ENCODE data around the gene CYP2D6. TPM values are rescaled to one million over a fixed set of nuclear protein-coding genes. Genes with fewer than 3 reads are reported as not detected.
"Not testable (repeated sequence)": the region's sequence is repeated elsewhere in the genome, so short reads cannot be mapped to it uniquely, and the experiment has no call there.

CYP2D6 gene
- total RNA-seq, 4 donors from 2014 or later, result 0.35 to 1.5 (median 1.2) TPM

- 74 to 82% methylated on average over 4 of the region's 4 CpGs for WGBS, 2 donors
- Histone ChIP-seq H3K36me3 (peaks cover 0 to 10% (median 0%) of the 10 kb centered on the region in 3 donors), H3K9me3 (peaks cover 9 to 28% (median 22%) of the 10 kb centered on the region in 3 donors), H3K27me3 (no peaks in the 10 kb centered on the region), H3K4me3 (no peak overlapping the region), H3K27ac (no peak overlapping the region), H3K4me1 (no peaks in the 10 kb centered on the region)
- intact Hi-C loops (cut with DNase I), result no loop called here
- TF ChIP-seq POLR2A (IDR thresholded peaks at IDR 0.05), result no peak
- DNase-seq, result no peak
Observed at GRCh38 chr22:42111798-42112197, 18.8 kb downstream of the CYP2D6 start.

GRCh38 chr22:42108848-42109247, 21.8 kb downstream of the CYP2D6 start:
- intact Hi-C loops (cut with DNase I), result no loop called here
- no peaks in the 10 kb centered on the region for H3K4me1 ChIP-seq
- WGBS, 2 donors, result 74 to 87% methylated on average over 18 of the region's 18 CpGs
- peaks cover 0 to 3% (median 0%) of the 10 kb centered on the region in 3 donors for H3K36me3 ChIP-seq
- TF ChIP-seq, protein P1, sequence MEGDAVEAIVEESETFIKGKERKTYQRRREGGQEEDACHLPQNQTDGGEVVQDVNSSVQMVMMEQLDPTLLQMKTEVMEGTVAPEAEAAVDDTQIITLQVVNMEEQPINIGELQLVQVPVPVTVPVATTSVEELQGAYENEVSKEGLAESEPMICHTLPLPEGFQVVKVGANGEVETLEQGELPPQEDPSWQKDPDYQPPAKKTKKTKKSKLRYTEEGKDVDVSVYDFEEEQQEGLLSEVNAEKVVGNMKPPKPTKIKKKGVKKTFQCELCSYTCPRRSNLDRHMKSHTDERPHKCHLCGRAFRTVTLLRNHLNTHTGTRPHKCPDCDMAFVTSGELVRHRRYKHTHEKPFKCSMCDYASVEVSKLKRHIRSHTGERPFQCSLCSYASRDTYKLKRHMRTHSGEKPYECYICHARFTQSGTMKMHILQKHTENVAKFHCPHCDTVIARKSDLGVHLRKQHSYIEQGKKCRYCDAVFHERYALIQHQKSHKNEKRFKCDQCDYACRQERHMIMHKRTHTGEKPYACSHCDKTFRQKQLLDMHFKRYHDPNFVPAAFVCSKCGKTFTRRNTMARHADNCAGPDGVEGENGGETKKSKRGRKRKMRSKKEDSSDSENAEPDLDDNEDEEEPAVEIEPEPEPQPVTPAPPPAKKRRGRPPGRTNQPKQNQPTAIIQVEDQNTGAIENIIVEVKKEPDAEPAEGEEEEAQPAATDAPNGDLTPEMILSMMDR (IDR thresholded peaks at IDR 0.05), result no peak
- TF ChIP-seq POLR2A (IDR thresholded peaks at IDR 0.05), result no peak
- no peaks in the 10 kb centered on the region for H3K27me3 ChIP-seq
- no peak for DNase-seq
- peaks cover 0 to 22% (median 12%) of the 10 kb centered on the region in 3 donors for H3K9me3 ChIP-seq
- H3K4me3 ChIP-seq, result no peak overlapping the region
- no peak overlapping the region for H3K27ac ChIP-seq

DNA sequence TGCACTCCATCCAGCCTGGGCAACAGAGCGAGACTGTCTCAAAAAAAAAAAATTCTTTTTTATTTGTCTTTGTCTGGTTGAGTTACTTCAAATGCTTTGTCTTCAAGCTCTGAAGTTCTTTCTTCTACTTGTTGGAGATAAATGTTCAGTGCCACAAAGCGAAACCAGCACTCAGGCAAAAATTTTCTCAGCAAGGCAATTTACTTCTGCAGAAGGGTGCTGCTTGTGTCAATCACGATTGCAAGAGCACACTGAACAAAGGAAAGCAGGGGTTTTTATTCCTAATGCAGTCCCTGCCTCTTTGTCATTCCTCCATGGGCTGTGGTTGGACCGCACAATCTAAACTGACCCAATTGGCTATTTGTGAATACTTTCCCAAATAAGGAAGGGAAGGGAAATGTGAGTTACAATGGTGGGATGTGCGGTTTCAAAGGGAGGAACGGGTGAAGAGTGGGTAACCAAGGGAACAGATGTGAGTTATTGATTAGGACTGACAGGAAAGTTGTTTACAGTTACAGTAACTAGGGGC, 26.2 kb downstream of the CYP2D6 start:
- Histone ChIP-seq H3K9me3 (peaks cover 0 to 56% (median 36%) of the 10 kb centered on the region in 3 donors), H3K36me3 (peaks cover 0 to 10% (median 0%) of the 10 kb centered on the region in 3 donors)
- intact Hi-C loops (cut with DNase I); H3K4me3 ChIP-seq; DNase-seq; H3K4me1 ChIP-seq; H3K27me3 ChIP-seq; H3K27ac ChIP-seq: not testable (repeated sequence)
- WGBS, 2 donors, result 94% methylated on average over 6 of the region's 6 CpGs

GRCh38 chr22:42101199-42101598, 29.4 kb downstream of the CYP2D6 start:
- H3K9me3 ChIP-seq, result peaks cover 0 to 56% (median 40%) of the 10 kb centered on the region in 3 donors
- intact Hi-C loops (cut with DNase I), result no loop called here
- no peak overlapping the region for H3K4me3 ChIP-seq
- no peaks in the 10 kb centered on the region for H3K27me3 ChIP-seq
- no peak for DNase-seq
- no peak for TF ChIP-seq POLR2A (IDR thresholded peaks at IDR 0.05)
- TF ChIP-seq, protein P1 (IDR thresholded peaks at IDR 0.05), result no peak
- H3K27ac ChIP-seq, result no peak overlapping the region
- WGBS, 2 donors, result 94 to 96% methylated on average over 3 of the region's 3 CpGs
- H3K4me1 ChIP-seq, result no peaks in the 10 kb centered on the region
- peaks cover 0 to 14% (median 0%) of the 10 kb centered on the region in 3 donors for H3K36me3 ChIP-seq

DNA sequence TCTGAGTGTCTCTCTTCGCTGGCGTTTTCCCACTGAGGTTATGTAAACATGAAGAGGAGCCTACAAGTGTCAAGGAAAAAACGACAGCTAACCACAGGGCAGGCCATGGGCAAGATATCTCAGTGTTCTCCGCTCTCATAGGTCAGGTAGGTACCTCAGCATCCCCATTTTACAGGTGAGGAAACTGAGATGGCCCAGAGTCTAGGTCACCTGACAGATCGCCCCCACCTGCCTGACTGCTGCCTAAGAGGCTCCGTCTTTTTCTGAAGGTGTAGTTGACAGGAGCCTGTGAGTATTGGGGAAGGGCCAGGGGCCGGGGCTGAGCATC, 39.2 kb downstream of the CYP2D6 start:
- DNase-seq, result no peak
- Histone ChIP-seq H3K9me3 (no peaks in the 10 kb centered on the region), H3K4me1 (peaks cover 0 to 37% (median 17%) of the 10 kb centered on the region in 3 donors), H3K27me3 (no peaks in the 10 kb centered on the region), H3K27ac (peak overlapping the region; percentile 95 to 98 (median 98)), H3K4me3 (peak overlapping the region; percentile 50 to 91 (median 78)), H3K36me3 (peaks cover 0 to 12% (median 2%) of the 10 kb centered on the region in 3 donors)
- WGBS, 2 donors, result 18 to 34% methylated on average over 6 to 7 of the region's 7 CpGs
- no peak for TF ChIP-seq POLR2A (IDR thresholded peaks at IDR 0.05)
- TF ChIP-seq, protein P1 (IDR thresholded peaks at IDR 0.05), result no peak
- intact Hi-C loops (cut with DNase I), result loop anchor here (5.0 kb wide), 1 partner anchor 346 kb away; no protein-coding TSS in a partner anchor

DNA sequence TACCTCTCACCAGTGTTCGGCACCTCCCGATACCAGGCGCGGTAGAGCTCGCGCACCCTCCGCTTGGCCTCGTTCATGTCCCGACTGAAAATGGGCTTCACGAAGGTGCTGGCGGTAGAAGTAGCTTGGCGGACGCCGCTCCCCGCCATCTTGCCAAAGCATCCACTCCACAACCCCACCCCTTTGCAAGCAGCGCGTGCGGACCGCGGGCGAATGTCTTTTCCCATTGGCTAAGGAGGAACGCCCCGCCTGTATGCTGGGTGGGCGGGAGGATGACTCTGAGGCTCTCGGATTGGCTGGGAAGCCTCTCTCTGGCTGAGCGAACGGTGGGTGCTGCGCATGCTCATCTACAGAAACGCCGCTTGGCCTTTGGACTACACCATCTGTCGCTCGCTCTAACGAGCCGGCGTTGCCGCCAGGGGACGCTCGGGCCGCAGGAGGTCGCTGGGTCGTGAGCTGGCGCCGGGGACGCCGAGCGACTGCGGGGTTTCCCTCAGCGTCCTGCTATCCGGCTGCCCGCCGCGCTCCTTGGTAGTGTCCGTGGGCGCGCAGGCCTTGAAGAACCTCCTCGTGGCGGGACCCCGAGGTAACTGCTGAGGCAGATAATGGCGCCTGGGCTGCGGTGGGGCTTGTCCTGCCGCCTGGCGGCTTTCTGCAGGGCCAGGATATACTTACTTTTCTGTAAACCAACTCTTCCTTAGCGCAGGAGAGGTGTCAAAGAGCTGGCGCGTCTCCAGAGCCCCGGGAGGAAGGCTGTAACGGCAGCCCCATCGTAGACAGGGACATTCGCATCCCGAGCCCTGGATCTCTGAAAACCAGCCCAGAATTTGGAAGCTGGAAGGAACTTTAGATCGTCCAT, 39.8 kb downstream of the CYP2D6 start, which contains the start of gene NDUFA6:
Gene NDUFA6 (minus strand): TSS at position 177 of the 859 bp plus-strand sequence. CDS start 28 bp downstream, at position 149.
- Histone ChIP-seq H3K36me3 (peaks cover under 1 to 18% (median 8%) of the 10 kb centered on the region in 3 donors), H3K4me1 (peaks cover 0 to 43% (median 17%) of the 10 kb centered on the region in 3 donors), H3K9me3 (no peaks in the 10 kb centered on the region), H3K27ac (peak within 1 kb of the TSS; percentile 95 to 98 (median 98)), H3K4me3 (peak within 1 kb of the TSS; percentile 74 to 91 (median 81)), H3K27me3 (no peaks in the 10 kb centered on the region)
- intact Hi-C loops (cut with DNase I), result loop anchor here (5.0 kb wide), 1 partner anchor 346 kb away; no protein-coding TSS in a partner anchor
- 0 to 1% methylated on average over 20 to 25 of the region's 71 CpGs for WGBS, 2 donors
- peak in 3 of 4 donors; percentile 89 to 93 (median 89) for TF ChIP-seq POLR2A (IDR thresholded peaks at IDR 0.05)
- TF ChIP-seq, protein P1 (IDR thresholded peaks at IDR 0.05), result peak; percentile 93 to 99 (median 97)
- DNase-seq, result peak; percentile 97

Measured in esophagus squamous epithelium (tissue), 5 donors.